ENCODE measurements around the gene CCDC91. TPM values are rescaled to one million over a fixed set of nuclear protein-coding genes. Genes with fewer than 3 reads are reported as not detected.

Gene CCDC91
- polyA plus RNA-seq, 1 donor from 2014 or later, result 11.6 TPM

DNA sequence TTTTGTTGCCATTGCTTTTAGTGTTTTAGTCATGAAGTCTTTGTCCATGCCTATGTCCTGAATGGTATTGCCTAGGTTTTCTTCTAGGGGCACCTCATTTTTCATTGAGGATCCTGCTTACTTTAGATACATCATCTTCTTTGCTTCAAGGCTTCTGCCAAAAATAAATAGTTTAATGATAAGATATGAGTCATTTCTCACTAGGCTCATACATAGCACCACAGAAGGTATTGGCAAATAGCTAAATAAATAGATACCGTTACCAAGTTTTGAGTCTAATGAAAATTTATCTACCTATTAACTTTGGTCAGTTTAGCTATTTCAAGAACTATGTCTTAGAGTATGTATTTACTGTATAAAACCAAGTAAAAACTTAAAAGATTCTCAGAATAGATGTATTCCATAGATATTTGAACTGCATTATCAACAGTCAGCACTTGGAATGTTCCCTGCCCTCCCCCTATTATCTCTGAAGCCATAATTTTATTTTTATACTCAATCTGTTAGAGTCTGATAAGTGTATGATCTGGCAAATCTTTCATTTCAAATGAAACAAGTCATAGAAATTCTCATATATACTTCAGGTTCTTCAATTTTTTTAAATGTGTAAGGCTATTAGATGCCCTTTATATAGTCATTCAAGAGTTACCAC is 310.2 kb downstream of the CCDC91 start:
- H3K9me3 ChIP-seq (ENCODE audit: low read length), result no peaks in the 10 kb centered on the region
- no peak overlapping the region for H3K9ac ChIP-seq (ENCODE audit: low read length)
- no peaks in the 10 kb centered on the region for H3K9me2 ChIP-seq (ENCODE audit: insufficient read depth, low read length)
- no peak overlapping the region for H3K4me3 ChIP-seq (ENCODE audit: low read length)
- no peaks in the 10 kb centered on the region for H3K36me3 ChIP-seq (ENCODE audit: insufficient read depth, low read length)
- no peaks in the 10 kb centered on the region for H3K27me3 ChIP-seq (ENCODE audit: insufficient read depth, low read depth, low read length)
- no peak overlapping the region for H3K27ac ChIP-seq (ENCODE audit: low read length)
- TF ChIP-seq SMC3 (conservative IDR thresholded peaks at IDR 0.05; ENCODE audit: poor library complexity), result no peak
- no peak for TF ChIP-seq TAF1 (IDR thresholded peaks at IDR 0.05; ENCODE audit: low read depth)
- no peak for TF ChIP-seq MXI1 (conservative IDR thresholded peaks at IDR 0.05; ENCODE audit: poor library complexity, severe bottlenecking)
- TF ChIP-seq EZH2 (IDR thresholded peaks at IDR 0.05; ENCODE audit: borderline replicate concordance, insufficient read depth, low read length, poor library complexity, severe bottlenecking), result no peak
- TF ChIP-seq POLR2AphosphoS5 (IDR thresholded peaks at IDR 0.05), result no peak
- no peak for TF ChIP-seq RAD21 (conservative IDR thresholded peaks at IDR 0.05)
- no peak for TF ChIP-seq EP300 (conservative IDR thresholded peaks at IDR 0.05; ENCODE audit: poor library complexity, severe bottlenecking)
- TF ChIP-seq, protein P1, sequence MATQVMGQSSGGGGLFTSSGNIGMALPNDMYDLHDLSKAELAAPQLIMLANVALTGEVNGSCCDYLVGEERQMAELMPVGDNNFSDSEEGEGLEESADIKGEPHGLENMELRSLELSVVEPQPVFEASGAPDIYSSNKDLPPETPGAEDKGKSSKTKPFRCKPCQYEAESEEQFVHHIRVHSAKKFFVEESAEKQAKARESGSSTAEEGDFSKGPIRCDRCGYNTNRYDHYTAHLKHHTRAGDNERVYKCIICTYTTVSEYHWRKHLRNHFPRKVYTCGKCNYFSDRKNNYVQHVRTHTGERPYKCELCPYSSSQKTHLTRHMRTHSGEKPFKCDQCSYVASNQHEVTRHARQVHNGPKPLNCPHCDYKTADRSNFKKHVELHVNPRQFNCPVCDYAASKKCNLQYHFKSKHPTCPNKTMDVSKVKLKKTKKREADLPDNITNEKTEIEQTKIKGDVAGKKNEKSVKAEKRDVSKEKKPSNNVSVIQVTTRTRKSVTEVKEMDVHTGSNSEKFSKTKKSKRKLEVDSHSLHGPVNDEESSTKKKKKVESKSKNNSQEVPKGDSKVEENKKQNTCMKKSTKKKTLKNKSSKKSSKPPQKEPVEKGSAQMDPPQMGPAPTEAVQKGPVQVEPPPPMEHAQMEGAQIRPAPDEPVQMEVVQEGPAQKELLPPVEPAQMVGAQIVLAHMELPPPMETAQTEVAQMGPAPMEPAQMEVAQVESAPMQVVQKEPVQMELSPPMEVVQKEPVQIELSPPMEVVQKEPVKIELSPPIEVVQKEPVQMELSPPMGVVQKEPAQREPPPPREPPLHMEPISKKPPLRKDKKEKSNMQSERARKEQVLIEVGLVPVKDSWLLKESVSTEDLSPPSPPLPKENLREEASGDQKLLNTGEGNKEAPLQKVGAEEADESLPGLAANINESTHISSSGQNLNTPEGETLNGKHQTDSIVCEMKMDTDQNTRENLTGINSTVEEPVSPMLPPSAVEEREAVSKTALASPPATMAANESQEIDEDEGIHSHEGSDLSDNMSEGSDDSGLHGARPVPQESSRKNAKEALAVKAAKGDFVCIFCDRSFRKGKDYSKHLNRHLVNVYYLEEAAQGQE (IDR thresholded peaks at IDR 0.05; ENCODE audit: borderline replicate concordance), result no peak
- TF ChIP-seq, protein P2, sequence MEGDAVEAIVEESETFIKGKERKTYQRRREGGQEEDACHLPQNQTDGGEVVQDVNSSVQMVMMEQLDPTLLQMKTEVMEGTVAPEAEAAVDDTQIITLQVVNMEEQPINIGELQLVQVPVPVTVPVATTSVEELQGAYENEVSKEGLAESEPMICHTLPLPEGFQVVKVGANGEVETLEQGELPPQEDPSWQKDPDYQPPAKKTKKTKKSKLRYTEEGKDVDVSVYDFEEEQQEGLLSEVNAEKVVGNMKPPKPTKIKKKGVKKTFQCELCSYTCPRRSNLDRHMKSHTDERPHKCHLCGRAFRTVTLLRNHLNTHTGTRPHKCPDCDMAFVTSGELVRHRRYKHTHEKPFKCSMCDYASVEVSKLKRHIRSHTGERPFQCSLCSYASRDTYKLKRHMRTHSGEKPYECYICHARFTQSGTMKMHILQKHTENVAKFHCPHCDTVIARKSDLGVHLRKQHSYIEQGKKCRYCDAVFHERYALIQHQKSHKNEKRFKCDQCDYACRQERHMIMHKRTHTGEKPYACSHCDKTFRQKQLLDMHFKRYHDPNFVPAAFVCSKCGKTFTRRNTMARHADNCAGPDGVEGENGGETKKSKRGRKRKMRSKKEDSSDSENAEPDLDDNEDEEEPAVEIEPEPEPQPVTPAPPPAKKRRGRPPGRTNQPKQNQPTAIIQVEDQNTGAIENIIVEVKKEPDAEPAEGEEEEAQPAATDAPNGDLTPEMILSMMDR (IDR thresholded peaks at IDR 0.05; ENCODE audit: poor library complexity, severe bottlenecking), result no peak
- H3F3A ChIP-seq (ENCODE audit: insufficient read depth, low read length, poor library complexity, severe bottlenecking), result no peaks in the 10 kb centered on the region
- no peaks in the 10 kb centered on the region for H4K20me1 ChIP-seq (ENCODE audit: insufficient read depth)
- H3K4me2 ChIP-seq (ENCODE audit: low read length), result no peak overlapping the region
- H3K79me2 ChIP-seq (replicated peaks; ENCODE audit: insufficient read depth, low read length), result no peaks in the 10 kb centered on the region
- no peak overlapping the region for H2AFZ ChIP-seq (ENCODE audit: low read depth, low read length)

DNA sequence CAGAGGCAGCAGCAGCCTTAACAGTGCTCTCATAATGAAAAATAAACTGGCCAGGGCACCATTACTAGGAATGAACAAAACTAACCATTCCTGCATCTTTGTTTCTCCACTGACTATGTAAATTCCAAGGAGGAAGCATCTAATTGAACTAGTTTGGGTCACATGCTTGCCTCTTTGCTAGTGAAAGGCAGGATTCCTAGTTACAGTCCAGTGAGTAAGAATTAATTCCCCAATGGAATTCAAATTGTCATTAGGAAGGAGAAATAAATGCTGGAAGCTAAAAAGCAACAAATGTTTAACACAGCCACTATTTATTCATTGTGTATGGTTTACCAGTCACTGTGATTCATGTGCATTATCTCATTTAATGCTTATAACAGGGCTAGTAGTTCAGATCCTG is 316.0 kb downstream of the CCDC91 start:
- TF ChIP-seq, protein P1 (IDR thresholded peaks at IDR 0.05; ENCODE audit: borderline replicate concordance), result no peak
- TF ChIP-seq RAD21 (conservative IDR thresholded peaks at IDR 0.05), result no peak
- TF ChIP-seq POLR2AphosphoS5 (IDR thresholded peaks at IDR 0.05), result no peak
- Histone ChIP-seq H3K79me2 (replicated peaks; ENCODE audit: insufficient read depth, low read length) (no peaks in the 10 kb centered on the region), H2AFZ (ENCODE audit: low read depth, low read length) (no peak overlapping the region), H3K9me3 (ENCODE audit: low read length) (no peaks in the 10 kb centered on the region), H3K9me2 (ENCODE audit: insufficient read depth, low read length) (no peaks in the 10 kb centered on the region), H4K20me1 (ENCODE audit: insufficient read depth) (no peaks in the 10 kb centered on the region), H3K4me2 (ENCODE audit: low read length) (no peak overlapping the region), H3K36me3 (ENCODE audit: insufficient read depth, low read length) (no peaks in the 10 kb centered on the region), H3K4me3 (ENCODE audit: low read length) (no peak overlapping the region), H3F3A (ENCODE audit: insufficient read depth, low read length, poor library complexity, severe bottlenecking) (no peaks in the 10 kb centered on the region), H3K27me3 (ENCODE audit: insufficient read depth, low read depth, low read length) (no peaks in the 10 kb centered on the region), H3K27ac (ENCODE audit: low read length) (no peak overlapping the region), H3K9ac (ENCODE audit: low read length) (no peak overlapping the region)

All from neural cell (in vitro differentiated cells).